Chondrocyte (in vitro differentiated cells): Measurements from ENCODE around the gene CHST12. TPM values are rescaled to one million over a fixed set of nuclear protein-coding genes. Genes with fewer than 3 reads are reported as not detected.

Experiments used
- DNase-seq: peaks from one replicate; pipeline ENCODE4 v3.0.0; 2021; ENCODE audit warnings: mixed read lengths, low spot score
- H3K27ac Mint-ChIP-seq: one replicate; pipeline ENCODE4 v1.8.0; 2021; ENCODE audit warnings: mild to moderate bottlenecking, moderate library complexity, mixed read lengths; ENCODE audit not compliant: unreplicated experiment
- H3K27me3 Mint-ChIP-seq: 2 replicates; pipeline ENCODE4 v1.8.0; 2021; ENCODE audit warnings: low read depth, mixed read lengths
- H3K36me3 Mint-ChIP-seq: 2 replicates; pipeline ENCODE4 v1.8.0; 2021; ENCODE audit warnings: low read depth, mixed read lengths
- H3K4me1 Mint-ChIP-seq: 2 replicates; pipeline ENCODE4 v1.8.0; 2021; ENCODE audit warnings: low read depth, mild to moderate bottlenecking, mixed read lengths
- H3K4me3 Mint-ChIP-seq: one replicate; pipeline ENCODE4 v1.8.0; 2021; ENCODE audit warnings: mild to moderate bottlenecking, moderate library complexity, mixed read lengths; ENCODE audit not compliant: unreplicated experiment
- H3K9me3 Mint-ChIP-seq: 2 replicates; pipeline ENCODE4 v1.8.0; 2021; ENCODE audit warnings: low read depth, mixed read lengths
- CTCF ChIP-seq: fragments of 200-600 bp; sonication (generic); IDR thresholded peaks from 2 replicates; pipeline ENCODE4 v1.5.0; 2021; ENCODE audit warnings: antibody characterized with exemption, mild to moderate bottlenecking, moderate library complexity
- total RNA-seq: library from RNA; stranded (reverse); gene quantifications from 3 replicates; pipeline ENCODE4 v1.2.1, GENCODE V29; 2021

Gene CHST12
- total RNA-seq, 1 donor from 2014 or later = 22.4 TPM

GRCh38 chr7:2420216-2420933, 17.0 kb downstream of the CHST12 start:
- no peak overlapping the region for H3K27ac Mint-ChIP-seq
- no peaks in the 10 kb centered on the region for H3K27me3 Mint-ChIP-seq
- no peak for TF ChIP-seq CTCF
- H3K9me3 Mint-ChIP-seq = no peaks in the 10 kb centered on the region
- H3K4me1 Mint-ChIP-seq = peaks cover 30% of the 10 kb centered on the region
- no peak overlapping the region for H3K4me3 Mint-ChIP-seq
- no peaks in the 10 kb centered on the region for H3K36me3 Mint-ChIP-seq
- no peak for DNase-seq

GRCh38 chr7:2421943-2422310, 18.5 kb downstream of the CHST12 start:
- TF ChIP-seq CTCF = no peak
- no peak for DNase-seq
- Mint-ChIP-seq H3K36me3 (no peaks in the 10 kb centered on the region), H3K27me3 (no peaks in the 10 kb centered on the region), H3K4me3 (no peak overlapping the region), H3K9me3 (no peaks in the 10 kb centered on the region), H3K27ac (no peak overlapping the region), H3K4me1 (peaks cover 22% of the 10 kb centered on the region)

DNA sequence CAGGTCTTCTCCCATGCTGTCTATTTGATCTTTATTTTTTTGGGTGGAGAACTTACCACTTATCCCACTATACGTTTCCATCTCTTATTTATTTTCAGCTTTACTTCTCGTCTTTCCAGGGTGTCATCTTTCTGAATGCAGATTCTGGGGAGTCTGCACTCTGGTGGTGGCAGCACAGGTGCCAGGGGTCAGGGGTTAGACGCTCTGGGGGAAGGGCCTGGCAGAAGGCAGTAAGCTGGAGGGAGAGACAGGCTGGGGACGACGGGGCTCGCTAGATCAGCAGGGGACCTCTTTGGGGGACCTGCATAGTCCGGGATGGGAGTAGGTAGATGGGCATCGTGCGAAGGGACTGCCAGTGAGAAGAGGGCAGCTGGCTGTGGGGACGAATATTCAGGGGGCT, 22.3 kb downstream of the CHST12 start:
- Mint-ChIP-seq H3K36me3 (peaks cover 1% of the 10 kb centered on the region), H3K27me3 (no peaks in the 10 kb centered on the region), H3K9me3 (peaks cover under 1% of the 10 kb centered on the region), H3K4me3 (no peak overlapping the region), H3K27ac (no peak overlapping the region), H3K4me1 (no peaks in the 10 kb centered on the region)
- no peak for DNase-seq
- no peak for TF ChIP-seq CTCF

- Mint-ChIP-seq H3K4me3 (no peak overlapping the region), H3K36me3 (peaks cover 20% of the 10 kb centered on the region), H3K9me3 (peaks cover 6% of the 10 kb centered on the region), H3K27ac (no peak overlapping the region), H3K27me3 (no peaks in the 10 kb centered on the region), H3K4me1 (no peaks in the 10 kb centered on the region)
- DNase-seq = no peak
- peak; percentile 55 for TF ChIP-seq CTCF
Measured at GRCh38 chr7:2431260-2431867, 28.0 kb downstream of the CHST12 start.

DNA sequence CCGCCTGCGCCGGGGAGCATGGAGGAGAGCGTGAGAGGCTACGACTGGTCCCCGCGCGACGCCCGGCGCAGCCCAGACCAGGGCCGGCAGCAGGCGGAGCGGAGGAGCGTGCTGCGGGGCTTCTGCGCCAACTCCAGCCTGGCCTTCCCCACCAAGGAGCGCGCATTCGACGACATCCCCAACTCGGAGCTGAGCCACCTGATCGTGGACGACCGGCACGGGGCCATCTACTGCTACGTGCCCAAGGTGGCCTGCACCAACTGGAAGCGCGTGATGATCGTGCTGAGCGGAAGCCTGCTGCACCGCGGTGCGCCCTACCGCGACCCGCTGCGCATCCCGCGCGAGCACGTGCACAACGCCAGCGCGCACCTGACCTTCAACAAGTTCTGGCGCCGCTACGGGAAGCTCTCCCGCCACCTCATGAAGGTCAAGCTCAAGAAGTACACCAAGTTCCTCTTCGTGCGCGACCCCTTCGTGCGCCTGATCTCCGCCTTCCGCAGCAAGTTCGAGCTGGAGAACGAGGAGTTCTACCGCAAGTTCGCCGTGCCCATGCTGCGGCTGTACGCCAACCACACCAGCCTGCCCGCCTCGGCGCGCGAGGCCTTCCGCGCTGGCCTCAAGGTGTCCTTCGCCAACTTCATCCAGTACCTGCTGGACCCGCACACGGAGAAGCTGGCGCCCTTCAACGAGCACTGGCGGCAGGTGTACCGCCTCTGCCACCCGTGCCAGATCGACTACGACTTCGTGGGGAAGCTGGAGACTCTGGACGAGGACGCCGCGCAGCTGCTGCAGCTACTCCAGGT, 29.7 kb downstream of the CHST12 start:
- Mint-ChIP-seq H3K4me1 (peaks cover 4% of the 10 kb centered on the region), H3K4me3 (no peak overlapping the region)
- no peak for DNase-seq

More for the DNA sequence above, 29.7 kb downstream of the CHST12 start:
- Mint-ChIP-seq H3K27me3 (no peaks in the 10 kb centered on the region), H3K9me3 (peaks cover 6% of the 10 kb centered on the region), H3K27ac (no peak overlapping the region), H3K36me3 (peaks cover 24% of the 10 kb centered on the region)
- no peak for TF ChIP-seq CTCF
